NCI-H1436 (cell line): Measurements from ENCODE around the gene LAMTOR3.
"Not testable (repeated sequence)": the region's sequence is repeated elsewhere in the genome, so short reads cannot be mapped to it uniquely, and the experiment has no call there.

ENCODE experiments used
- DNase-seq: peaks from one replicate; lab custom pipeline; 2025; lab: John Stamatoyannopoulos, UW

Gene LAMTOR3

GRCh38 chr4:99830051-99830450, 64.2 kb downstream of the LAMTOR3 start:
- not testable (repeated sequence) for DNase-seq

- no peak for DNase-seq
Measured at GRCh38 chr4:99828477-99828876, 65.8 kb downstream of the LAMTOR3 start.
